NCI-H510A treated with DMSO at 0.1 percent for 48 hours (cell line): Measurements from ENCODE around the gene DACT3.

Experiments
- DNase-seq: peaks from one replicate; lab custom pipeline; 2025; lab: John Stamatoyannopoulos, UW

Gene DACT3

DNA sequence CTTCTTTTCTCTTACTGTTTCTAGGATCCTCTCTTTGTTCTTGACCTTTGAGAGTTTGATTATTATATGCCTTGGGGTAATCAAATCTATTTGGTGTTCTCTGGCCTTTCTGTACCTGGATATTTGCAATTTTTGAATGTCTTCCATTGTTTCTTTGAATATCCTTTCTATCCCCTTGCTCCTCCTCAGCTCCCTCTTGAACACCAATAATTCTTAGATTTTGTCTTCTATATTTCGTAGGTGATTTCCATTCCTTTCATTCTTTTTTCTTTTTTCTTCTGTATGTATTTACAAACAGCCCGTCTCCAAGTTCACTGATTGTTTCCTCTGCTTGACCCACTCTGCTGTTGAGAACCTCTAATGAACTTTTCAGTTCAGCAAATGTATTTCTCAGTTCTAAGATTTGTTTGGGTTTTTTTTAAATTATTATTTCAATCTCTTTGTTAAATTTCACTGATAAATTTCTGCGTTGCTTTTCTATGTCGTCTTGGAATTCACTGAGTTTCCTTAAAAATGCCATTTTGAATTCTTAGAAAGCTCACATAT lies 62.5 kb downstream of the DACT3 start:
- DNase-seq, result no peak
